ENCODE measurements around the gene DPF3. TPM values are rescaled to one million over a fixed set of nuclear protein-coding genes. Genes with fewer than 3 reads are reported as not detected.

DPF3 gene
- total and polyA plus RNA-seq, 2 of the 13 experiments (the other 11 are each of a cell fraction or from before 2014, with no cell fraction given) = 0.09 to 0.60 TPM

DNA sequence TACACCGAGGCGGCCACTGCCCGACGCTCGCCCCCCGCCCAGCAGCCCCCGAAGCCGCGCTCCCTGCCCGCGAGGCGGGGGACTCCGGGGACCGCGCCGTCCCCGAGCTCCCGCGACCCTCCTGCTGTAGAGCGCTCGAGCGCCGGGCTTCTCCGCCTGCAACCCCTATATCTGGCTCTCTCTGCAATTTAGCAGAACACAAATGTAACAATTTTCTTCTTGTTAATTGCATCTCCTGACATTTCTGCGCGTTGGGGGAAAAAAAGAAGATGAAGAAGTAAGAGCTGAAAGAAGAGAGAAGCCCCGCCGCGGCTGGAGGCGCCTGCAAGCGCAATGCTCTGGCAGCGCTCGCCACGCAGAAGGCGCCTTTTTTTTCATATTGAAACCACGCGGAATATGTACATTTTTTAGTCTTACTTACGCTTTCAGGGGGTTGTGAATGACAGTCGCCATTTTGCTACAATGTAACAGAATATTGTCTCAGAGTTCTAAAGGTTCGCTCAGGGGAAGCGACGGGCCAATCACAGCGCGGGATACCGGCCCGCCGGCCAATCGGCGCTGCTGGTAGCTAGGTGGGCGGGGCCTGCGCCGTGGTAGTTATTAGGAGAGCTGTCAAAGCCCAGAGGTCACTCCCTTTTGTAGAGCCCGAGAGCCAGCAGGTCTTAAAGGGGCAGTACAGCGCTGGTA, at the start of gene DPF3 (continued):
- TF ChIP-seq, protein P1, sequence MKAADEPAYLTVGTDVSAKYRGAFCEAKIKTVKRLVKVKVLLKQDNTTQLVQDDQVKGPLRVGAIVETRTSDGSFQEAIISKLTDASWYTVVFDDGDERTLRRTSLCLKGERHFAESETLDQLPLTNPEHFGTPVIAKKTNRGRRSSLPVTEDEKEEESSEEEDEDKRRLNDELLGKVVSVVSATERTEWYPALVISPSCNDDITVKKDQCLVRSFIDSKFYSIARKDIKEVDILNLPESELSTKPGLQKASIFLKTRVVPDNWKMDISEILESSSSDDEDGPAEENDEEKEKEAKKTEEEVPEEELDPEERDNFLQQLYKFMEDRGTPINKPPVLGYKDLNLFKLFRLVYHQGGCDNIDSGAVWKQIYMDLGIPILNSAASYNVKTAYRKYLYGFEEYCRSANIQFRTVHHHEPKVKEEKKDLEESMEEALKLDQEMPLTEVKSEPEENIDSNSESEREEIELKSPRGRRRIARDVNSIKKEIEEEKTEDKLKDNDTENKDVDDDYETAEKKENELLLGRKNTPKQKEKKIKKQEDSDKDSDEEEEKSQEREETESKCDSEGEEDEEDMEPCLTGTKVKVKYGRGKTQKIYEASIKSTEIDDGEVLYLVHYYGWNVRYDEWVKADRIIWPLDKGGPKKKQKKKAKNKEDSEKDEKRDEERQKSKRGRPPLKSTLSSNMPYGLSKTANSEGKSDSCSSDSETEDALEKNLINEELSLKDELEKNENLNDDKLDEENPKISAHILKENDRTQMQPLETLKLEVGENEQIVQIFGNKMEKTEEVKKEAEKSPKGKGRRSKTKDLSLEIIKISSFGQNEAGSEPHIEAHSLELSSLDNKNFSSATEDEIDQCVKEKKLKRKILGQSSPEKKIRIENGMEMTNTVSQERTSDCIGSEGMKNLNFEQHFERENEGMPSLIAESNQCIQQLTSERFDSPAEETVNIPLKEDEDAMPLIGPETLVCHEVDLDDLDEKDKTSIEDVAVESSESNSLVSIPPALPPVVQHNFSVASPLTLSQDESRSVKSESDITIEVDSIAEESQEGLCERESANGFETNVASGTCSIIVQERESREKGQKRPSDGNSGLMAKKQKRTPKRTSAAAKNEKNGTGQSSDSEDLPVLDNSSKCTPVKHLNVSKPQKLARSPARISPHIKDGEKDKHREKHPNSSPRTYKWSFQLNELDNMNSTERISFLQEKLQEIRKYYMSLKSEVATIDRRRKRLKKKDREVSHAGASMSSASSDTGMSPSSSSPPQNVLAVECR (CRISPR knock-in tag; IDR thresholded peaks at IDR 0.05; ENCODE audit: borderline replicate concordance) = peak; percentile 29; the same call in 1 of the 2 replicates
- TF ChIP-seq NONO (IDR thresholded peaks at IDR 0.05) = no peak
- no peak for TF ChIP-seq NONO (CRISPR knock-in tag; conservative IDR thresholded peaks at IDR 0.05)
- TF ChIP-seq, protein P2, sequence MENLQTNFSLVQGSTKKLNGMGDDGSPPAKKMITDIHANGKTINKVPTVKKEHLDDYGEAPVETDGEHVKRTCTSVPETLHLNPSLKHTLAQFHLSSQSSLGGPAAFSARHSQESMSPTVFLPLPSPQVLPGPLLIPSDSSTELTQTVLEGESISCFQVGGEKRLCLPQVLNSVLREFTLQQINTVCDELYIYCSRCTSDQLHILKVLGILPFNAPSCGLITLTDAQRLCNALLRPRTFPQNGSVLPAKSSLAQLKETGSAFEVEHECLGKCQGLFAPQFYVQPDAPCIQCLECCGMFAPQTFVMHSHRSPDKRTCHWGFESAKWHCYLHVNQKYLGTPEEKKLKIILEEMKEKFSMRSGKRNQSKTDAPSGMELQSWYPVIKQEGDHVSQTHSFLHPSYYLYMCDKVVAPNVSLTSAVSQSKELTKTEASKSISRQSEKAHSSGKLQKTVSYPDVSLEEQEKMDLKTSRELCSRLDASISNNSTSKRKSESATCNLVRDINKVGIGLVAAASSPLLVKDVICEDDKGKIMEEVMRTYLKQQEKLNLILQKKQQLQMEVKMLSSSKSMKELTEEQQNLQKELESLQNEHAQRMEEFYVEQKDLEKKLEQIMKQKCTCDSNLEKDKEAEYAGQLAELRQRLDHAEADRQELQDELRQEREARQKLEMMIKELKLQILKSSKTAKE (CRISPR knock-in tag; IDR thresholded peaks at IDR 0.05; ENCODE audit: borderline replicate concordance) = no peak
- TF ChIP-seq NR1H2 (CRISPR knock-in tag; IDR thresholded peaks at IDR 0.05; ENCODE audit: borderline replicate concordance, low read depth) = no peak
- TF ChIP-seq NFYB (CRISPR knock-in tag; IDR thresholded peaks at IDR 0.05) = peak; percentile 86
- TF ChIP-seq HMG20A (CRISPR knock-in tag; IDR thresholded peaks at IDR 0.05; ENCODE audit: borderline replicate concordance) = no peak
- no peak for TF ChIP-seq ZNF235 (CRISPR knock-in tag; IDR thresholded peaks at IDR 0.05; ENCODE audit: borderline replicate concordance)
- no peak for TF ChIP-seq SP1 (IDR thresholded peaks at IDR 0.05)
- peak; percentile 72; the same call in 1 of the 2 replicates for TF ChIP-seq SP1 (CRISPR knock-in tag; IDR thresholded peaks at IDR 0.05)
- TF ChIP-seq DNMT3B (CRISPR knock-in tag; conservative IDR thresholded peaks at IDR 0.05) = no peak
- TF ChIP-seq RARA (CRISPR knock-in tag; IDR thresholded peaks at IDR 0.05) = no peak
- TF ChIP-seq SP4 (CRISPR knock-in tag; IDR thresholded peaks at IDR 0.05) = peak; percentile 50
- TF ChIP-seq, protein P3, sequence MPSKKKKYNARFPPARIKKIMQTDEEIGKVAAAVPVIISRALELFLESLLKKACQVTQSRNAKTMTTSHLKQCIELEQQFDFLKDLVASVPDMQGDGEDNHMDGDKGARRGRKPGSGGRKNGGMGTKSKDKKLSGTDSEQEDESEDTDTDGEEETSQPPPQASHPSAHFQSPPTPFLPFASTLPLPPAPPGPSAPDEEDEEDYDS (CRISPR knock-in tag; IDR thresholded peaks at IDR 0.05) = peak; percentile 83
- no peak for TF ChIP-seq MEF2D (CRISPR knock-in tag; IDR thresholded peaks at IDR 0.05)
- TF ChIP-seq ASH2L (IDR thresholded peaks at IDR 0.05; ENCODE audit: insufficient read length, low read depth, low read length) = peak; percentile 17
- no peak for TF ChIP-seq ZNF709 (CRISPR knock-in tag; IDR thresholded peaks at IDR 0.05)
- TF ChIP-seq HDAC2 (CRISPR knock-in tag; IDR thresholded peaks at IDR 0.05) = 0 out of 2 replicates have a peak, but pooled peaks have one; percentile 17
- TF ChIP-seq YY1 (IDR thresholded peaks at IDR 0.05; ENCODE audit: insufficient read depth, insufficient replicate concordance, low read depth, low read length) = peak; percentile 66
- TF ChIP-seq, protein P4, sequence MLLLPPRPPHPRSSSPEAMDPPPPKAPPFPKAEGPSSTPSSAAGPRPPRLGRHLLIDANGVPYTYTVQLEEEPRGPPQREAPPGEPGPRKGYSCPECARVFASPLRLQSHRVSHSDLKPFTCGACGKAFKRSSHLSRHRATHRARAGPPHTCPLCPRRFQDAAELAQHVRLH (CRISPR knock-in tag; IDR thresholded peaks at IDR 0.05; ENCODE audit: borderline replicate concordance, low read depth) = no peak
- 0 out of 2 replicates have a peak, but pooled peaks have one; percentile 26 for TF ChIP-seq SRF (IDR thresholded peaks at IDR 0.05; ENCODE audit: low read depth, low read length)
- TF ChIP-seq ZNF292 (CRISPR knock-in tag; IDR thresholded peaks at IDR 0.05; ENCODE audit: borderline replicate concordance, low read depth) = peak; percentile 16; the same call in 1 of the 2 replicates
- TF ChIP-seq ZMYM4 (CRISPR knock-in tag; IDR thresholded peaks at IDR 0.05) = peak; percentile 49
- no peak for TF ChIP-seq CENPT (CRISPR knock-in tag; IDR thresholded peaks at IDR 0.05; ENCODE audit: low read depth)
- TF ChIP-seq KLF9 (CRISPR knock-in tag; IDR thresholded peaks at IDR 0.05; ENCODE audit: low read depth) = no peak
